HG03064 (cell line): ENCODE results near the gene SEZ6L.

Experiments used
- ATAC-seq: cut with Tn5 transposase; IDR thresholded peaks from one replicate; pipeline ENCODE4 v1.9.1; 2021; ENCODE audit warnings: low read depth; ENCODE audit not compliant: unreplicated experiment

Gene SEZ6L

DNA sequence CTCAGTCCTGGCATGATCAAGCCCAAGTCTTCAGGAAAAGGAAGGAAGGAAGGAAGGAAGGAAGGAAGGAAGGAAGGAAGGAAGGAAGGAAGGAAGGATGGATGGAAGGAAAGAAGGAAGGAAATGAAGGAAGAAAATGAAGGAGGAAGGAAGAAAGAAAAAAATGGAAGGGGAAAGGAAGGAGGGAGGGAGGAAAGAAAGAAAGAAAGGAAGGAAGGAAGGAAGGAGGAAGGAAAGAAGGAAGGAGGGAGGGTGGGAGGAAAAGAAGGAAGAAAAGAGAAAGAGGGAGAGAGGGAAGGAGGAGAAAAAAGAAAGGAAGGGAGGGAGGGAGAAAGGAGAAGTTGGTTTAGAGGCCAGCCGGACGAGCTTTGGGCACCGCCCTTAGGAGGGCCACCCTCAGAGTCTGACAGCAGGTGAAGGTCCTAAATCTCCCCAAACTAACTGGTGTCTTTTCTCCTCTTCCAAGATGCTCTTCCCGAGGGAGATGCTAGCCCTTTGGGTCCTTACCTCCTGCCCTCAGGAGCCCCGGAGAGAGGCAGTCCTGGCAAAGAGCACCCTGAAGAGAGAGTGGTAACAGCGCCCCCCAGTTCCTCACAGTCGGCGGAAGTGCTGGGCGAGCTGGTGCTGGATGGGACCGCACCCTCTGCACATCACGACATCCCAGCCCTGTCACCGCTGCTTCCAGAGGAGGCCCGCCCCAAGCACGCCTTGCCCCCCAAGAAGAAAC, 122.8 kb downstream of the SEZ6L start:
- no peak for ATAC-seq

DNA sequence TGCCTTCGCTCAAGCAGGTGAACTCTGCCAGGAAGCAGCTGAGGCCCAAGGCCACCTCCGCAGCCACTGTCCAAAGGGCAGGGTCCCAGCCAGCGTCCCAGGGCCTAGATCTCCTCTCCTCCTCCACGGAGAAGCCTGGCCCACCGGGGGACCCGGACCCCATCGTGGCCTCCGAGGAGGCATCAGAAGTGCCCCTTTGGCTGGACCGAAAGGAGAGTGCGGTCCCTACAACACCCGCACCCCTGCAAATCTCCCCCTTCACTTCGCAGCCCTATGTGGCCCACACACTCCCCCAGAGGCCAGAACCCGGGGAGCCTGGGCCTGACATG, 123.4 kb downstream of the SEZ6L start:
- ATAC-seq: no peak

- ATAC-seq: no peak
Observed at GRCh38 chr22:26295563-26296126, 126.4 kb downstream of the SEZ6L start.

- ATAC-seq: no peak
Observed at GRCh38 chr22:26298605-26299310, 129.5 kb downstream of the SEZ6L start.

DNA sequence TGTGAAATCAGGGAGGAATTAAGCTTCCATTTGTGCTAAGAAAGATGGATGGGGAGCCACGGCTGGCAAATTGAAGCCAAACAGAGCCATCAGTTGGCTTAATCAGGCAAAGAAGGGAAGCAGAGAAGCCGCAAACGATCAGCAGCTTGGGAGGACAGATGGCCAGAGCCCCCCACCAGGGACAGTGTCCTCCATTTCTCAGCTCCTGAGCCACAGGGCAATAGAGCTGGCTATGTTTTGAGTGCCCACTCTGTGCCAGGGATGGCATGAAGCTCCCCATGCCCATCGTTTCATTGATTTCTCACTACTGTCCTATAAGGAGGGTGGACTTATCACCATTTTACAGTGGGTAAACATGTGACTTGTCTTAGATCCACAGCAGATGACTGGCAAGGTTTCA, 133.5 kb downstream of the SEZ6L start:
- ATAC-seq: no peak

GRCh38 chr22:26303475-26303874, 134.2 kb downstream of the SEZ6L start:
- ATAC-seq: no peak

- no peak for ATAC-seq
Observed at GRCh38 chr22:26304730-26305129, 135.5 kb downstream of the SEZ6L start.

- no peak for ATAC-seq
Observed at GRCh38 chr22:26308467-26308866, 139.2 kb downstream of the SEZ6L start.

- ATAC-seq: no peak
Observed at GRCh38 chr22:26310616-26311015, 141.4 kb downstream of the SEZ6L start.

DNA sequence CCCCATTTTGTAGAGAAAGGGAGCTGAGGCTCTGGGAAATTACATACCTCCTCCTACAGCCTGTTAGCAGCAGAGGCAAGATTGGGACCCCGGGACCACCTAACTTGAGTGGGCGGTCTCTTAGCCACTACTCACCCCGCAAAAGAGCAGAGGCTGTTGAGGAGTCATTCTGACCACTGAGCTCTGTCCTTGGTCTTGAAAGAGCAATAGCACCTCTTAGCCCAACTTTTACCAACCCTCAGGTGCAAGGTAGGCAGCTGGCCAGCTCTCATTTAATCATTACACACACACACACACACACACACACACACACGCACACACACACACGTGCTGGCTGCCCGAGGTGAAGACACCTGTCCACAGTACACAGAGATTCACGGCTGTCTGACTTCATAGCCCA, 144.0 kb downstream of the SEZ6L start:
- ATAC-seq: no peak

DNA sequence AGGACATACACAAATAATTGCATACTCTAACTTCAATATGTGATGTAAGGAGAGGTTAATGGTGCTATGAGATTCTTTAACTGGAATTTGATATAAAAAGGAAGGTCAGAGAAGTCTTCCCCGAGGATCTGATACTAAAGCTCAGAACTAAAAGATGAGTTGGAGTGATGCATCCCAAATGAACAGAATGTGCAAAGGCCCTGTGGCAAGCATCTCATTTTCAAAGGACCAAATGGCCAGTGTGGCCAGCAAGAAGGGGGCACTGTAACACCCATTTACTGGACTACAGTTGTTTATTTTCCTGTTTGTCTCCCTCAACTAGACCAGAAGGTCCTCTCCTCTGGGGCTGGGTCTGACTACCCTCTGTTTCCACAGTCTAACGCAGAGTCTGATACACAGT, 144.9 kb downstream of the SEZ6L start:
- ATAC-seq: no peak

- ATAC-seq: no peak
Observed at GRCh38 chr22:26314656-26315055, 145.4 kb downstream of the SEZ6L start.

- no peak for ATAC-seq
Observed at GRCh38 chr22:26316732-26317285, 147.5 kb downstream of the SEZ6L start.

DNA sequence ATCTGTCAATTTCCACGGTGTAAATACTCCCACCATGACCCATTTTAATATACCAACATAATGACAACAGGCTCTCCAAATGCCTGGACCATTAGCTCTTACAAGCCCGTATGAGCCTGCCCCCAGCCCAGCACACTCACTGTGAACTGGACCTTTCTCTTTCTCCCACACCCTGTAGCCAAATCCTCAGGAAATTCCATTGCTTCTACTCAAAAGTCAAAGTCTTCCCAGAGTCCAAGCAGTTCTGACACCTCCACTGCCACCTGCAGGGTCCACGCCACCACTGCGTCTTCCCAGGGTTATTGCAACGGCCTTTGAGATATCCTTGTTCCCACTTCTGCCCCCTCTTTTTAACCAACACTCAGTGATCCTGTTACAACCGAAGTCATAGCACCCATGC, 149.7 kb downstream of the SEZ6L start:
- no peak for ATAC-seq

- ATAC-seq: no peak
Observed at GRCh38 chr22:26320447-26320846, 151.2 kb downstream of the SEZ6L start.

- ATAC-seq: no peak
Observed at GRCh38 chr22:26321469-26321913, 152.2 kb downstream of the SEZ6L start.

- ATAC-seq: no peak
Observed at GRCh38 chr22:26322179-26322905, 153.1 kb downstream of the SEZ6L start.

DNA sequence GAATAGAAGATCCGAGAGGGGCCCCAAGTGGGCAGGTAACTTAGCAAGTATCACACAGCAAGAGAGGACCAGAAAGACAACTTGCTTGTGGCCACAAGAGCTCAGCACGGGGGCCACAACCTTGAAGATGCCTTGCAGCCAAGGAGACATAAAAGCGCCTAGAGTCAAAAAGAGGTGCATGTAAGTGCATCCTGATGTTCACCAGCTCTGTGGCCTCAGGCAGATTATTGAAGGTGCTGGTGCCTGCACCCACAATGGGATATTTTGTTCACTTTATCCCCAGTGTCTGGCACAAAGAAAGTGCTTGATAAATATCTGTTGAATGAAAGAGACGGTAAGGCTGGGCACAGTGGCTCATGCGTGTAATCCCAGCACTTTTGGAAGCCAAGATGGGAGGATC, 153.8 kb downstream of the SEZ6L start:
- ATAC-seq: no peak

- no peak for ATAC-seq
Observed at GRCh38 chr22:26324150-26324549, 154.9 kb downstream of the SEZ6L start.

DNA sequence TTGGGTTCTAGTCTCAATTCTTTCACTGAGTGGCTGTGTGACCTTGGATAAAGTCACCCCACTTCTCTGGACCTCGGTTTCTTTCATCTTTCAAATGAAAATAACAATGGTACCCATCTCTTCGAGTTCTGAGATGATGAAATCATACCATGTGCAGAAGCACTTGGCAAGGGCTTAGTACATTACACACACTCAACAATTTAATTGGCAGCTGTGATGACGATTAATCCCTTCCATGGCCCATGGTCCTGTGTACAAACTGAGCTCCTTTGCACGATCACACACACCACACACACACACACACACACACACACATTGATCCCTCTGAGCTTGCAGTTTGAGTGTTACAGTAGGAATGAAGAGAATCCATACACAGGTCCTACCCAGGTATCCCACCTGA, 156.4 kb downstream of the SEZ6L start:
- no peak for ATAC-seq

DNA sequence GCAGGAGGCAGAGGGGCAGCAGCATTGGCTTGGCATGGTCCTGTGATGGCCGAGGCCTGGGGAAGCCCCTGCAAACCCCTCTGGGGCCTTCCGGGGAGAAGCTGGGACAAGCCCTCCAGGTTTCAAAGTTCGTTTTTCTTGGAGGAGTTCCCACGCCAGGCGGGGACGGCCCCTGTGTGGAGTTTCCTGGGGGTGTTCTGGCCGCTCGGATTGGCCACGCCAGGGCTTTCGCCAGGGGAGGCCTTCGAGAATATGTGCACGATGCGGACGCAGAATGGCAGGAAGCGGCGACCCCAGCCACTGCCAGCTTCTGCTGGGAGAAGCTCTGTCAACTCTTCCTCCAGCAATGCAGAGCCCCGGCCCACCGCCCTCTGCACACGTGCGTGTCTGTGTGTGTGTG, 157.5 kb downstream of the SEZ6L start:
- no peak for ATAC-seq
